ENCODE results near the gene CHPT1.

CHPT1 gene

DNA sequence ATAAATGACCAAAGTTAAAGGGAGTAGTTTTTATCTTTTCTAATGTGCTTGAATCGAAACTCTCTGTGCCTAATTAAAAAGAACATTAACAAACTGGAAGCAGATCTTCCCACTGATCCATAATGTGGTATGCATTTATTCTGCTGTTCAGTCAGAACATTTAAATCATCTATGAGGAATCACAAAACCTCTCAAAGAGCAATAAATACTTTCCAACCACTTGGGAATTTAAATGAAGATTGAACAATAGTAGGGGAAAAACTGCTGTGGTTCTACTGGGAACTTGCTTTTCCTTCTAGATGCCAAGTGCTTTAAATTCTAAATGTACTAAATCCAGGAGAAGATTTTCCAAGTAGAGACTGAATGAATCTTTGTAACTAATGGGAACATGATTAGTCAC, 12.3 kb upstream of the CHPT1 start:
- DNase-seq (ENCODE audit: low read depth in 2 of 2), result no peak

DNA sequence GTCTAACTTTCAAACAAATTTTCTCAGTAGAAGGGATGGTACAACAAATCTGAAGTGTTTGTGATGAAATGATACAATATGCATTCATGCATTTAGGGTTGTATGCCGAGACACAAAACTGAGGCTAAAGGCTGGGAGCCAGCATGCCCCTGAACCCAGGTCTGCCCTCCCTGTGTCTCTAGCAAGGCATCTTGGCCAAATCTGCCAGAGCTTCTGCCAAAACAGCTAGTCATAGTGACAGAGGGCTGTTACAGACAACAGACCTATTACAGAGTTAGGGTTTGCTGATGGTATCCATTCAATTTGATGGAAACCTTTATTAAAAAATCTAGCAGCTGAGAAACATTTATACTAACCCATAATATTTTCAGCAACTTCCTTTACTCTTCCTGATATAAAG, 11.3 kb upstream of the CHPT1 start:
- no peak for DNase-seq (ENCODE audit: low read depth in 2 of 2)

DNA sequence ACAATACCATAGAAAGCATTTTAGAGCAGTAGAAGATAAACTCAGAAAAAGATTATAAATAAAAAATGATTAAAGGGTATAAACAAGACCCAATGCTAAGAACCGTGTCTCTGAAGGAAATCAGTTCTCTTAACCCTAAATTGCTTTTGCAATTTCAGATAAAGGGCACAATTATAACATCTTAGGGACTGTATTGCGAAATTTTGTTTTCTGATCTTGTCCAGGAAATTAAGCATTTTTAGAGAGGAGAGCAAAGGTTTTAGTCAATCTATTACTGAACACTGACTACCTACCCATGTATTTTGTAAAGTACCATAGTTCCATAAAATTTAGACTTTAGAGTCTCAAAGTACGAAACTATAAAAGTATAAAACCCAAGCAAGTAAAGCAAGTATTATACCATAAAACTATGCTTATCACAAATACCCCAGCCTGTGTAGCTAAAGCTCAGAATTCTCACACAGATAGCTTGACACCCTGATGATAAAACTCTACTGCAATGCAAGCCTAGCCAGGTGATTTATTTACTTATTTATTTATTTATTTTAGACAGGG, 6.8 kb upstream of the CHPT1 start:
- no peak for DNase-seq (ENCODE audit: low read depth in 2 of 2)

DNA sequence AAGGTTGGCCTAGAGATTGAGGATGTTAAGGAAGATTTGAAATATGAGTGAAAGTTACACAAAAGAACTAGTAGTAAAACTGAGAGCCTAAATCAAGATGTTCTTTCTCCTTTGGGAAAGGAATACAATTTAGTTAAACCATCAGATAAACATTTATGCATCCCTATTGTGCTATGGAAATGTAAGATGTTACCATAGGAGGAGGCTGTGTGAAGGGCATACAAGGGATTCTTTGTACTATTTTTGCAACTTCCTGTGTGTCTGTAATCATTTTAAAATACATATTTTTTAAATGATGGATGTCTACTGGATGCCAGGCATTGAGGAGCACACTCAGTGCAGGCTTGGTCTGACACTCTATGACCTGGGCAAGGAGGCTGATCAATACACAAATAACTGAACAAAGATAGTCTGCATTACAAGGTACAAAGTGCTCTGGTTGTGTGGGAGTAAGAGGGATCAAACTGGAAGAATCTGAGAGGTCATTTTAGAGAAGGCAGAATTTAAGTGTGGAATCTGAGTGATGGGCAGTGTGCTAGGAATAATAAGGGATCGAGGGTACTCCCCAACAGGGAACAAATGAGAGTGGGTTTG, 5.8 kb upstream of the CHPT1 start:
- DNase-seq (ENCODE audit: low read depth in 2 of 2), result no peak

DNA sequence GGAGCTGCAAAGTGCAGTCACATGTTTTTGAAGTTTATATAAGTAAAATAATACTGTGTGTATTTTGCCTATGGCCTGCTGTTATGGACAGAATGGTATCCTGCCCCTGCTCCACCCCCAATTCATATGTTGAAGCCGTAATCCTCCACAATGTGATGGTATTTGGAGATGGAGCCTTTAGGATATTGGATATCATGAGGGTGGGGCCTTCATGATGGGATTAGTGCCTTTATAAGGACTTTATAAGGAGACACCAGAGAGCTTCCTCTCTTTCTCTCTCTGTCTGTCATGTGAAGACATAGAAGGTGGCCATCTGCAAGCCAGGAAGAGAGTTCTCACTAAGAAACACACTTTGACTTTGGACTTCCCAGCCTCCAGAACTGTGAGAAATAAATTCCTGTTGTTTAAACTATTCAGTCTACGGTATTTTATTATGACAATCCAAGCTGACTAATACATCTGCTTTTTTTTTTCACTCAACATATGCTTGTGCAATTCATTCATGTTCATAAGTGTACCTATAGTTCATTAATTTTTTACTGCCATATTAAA, 3.1 kb upstream of the CHPT1 start:
- DNase-seq (ENCODE audit: low read depth in 2 of 2), result no peak

DNA sequence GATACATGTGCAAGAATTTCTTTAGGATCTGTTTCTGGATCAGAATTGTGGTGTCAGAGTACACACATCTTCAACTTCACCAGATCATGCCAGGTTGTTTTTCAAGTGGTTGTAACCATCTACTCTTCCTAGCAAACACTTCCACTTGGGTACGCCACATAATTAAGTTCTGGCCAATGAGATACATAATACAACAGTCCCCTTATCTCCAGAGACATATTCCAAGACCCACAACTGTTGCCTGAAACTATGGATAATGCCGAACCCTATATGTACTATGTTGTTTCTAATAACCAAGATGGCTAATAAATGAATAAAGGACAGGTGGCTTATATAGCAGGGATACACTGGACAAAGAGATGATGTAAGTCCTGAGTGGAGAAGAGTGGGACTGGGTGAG, 2.5 kb upstream of the CHPT1 start:
- DNase-seq (ENCODE audit: low read depth in 2 of 2), result no peak

DNA sequence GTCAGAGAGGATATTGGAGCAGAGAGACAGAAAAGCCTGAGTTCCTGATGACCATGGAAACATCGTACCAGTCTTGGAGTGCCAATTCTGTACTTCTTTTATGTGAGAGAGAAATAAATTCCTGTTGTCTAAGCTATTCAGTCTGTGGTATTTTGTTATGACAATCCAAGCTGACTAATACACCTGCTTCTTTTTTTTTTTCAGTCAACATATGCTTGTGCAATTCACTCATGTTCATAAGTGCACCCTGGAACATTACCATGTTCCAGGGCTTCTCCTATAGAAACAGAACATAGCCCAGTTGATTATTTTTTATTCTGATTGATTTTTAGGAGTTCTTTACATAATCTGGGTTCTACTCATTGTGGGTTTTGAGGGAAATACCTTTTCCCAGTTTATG, 1.7 kb upstream of the CHPT1 start:
- DNase-seq (ENCODE audit: low read depth in 2 of 2), result no peak

DNA sequence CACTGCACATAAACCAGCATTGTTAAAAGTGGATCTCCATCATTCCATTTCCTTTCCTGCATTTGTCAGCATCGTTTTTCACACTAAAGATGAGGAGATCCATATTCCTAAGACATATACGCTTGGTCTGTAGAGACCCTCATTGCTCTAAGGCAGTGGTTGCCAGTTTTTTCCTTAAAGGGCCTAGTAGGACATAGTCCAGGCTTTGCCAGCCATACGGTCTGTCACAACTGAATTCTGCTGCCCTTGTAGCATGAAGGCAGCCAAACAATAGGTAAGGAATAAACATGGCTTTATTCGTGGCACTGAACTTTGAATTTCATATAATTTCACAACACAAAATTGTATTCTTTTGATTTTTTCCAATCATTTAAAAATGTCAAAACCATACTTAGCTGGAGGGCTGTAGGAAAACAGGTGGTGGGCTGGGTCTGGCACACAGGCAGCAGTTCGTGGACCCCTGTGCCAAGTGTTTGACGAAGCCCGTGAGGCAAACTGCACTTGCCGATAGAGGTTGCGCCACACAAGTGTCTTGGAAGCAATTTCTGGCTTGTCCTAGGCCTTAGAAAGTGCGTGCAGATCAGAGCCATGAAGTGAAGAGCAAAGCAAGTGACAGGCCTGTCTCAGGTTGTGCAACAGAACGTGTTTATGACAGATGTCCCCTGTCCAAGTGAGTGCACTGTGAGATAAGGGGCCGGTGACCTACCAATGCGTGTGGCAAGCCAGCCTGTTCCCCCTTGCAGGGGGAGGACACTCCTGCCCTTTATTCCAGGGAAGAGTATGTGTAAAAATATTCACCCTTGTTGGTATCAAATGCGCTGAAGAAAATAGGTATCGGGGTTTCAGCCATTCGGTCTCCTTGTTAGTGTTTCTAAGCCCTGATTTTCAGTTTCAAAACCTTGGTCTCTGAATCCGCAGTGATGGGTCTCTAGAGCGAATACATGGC, 916 bp upstream of the CHPT1 start:
- no peak for DNase-seq (ENCODE audit: low read depth in 2 of 2)

DNA sequence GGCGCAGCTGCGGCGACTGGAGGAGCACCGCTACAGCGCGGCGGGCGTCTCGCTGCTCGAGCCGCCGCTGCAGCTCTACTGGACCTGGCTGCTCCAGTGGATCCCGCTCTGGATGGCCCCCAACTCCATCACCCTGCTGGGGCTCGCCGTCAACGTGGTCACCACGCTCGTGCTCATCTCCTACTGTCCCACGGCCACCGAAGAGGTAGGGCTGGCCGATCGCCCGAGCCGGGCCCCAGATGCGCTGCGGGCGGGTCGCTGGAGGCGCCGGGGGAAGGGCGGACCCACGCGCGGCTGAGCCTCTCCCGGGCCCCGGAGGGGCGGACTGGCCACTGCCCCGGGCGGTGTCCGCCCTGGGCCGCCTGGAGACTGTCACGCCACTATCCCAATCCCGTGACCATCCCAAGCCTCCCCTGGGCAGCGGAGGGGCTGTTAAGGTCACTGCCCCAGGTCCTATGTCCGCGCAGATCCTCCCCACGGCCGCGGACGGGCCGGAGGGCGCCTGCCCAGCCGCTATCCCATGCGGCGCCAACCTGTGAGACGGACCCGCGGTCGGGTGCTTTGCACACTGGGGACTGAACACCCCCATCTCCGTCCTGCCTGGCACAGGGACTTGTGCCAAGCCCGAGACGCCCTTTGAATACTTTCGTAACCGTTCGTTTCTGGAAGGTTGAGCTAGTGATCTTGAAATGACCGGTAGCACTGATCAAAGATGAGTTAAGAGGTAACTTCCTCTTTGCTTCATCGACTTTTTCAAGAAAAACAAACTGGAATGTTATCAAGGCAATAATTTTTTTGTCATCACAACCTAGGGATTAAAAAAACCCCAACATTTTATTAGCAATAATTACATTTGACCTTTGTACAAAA, 725 bp downstream of the CHPT1 start:
- DNase-seq (ENCODE audit: low read depth in 2 of 2), result no peak

DNA sequence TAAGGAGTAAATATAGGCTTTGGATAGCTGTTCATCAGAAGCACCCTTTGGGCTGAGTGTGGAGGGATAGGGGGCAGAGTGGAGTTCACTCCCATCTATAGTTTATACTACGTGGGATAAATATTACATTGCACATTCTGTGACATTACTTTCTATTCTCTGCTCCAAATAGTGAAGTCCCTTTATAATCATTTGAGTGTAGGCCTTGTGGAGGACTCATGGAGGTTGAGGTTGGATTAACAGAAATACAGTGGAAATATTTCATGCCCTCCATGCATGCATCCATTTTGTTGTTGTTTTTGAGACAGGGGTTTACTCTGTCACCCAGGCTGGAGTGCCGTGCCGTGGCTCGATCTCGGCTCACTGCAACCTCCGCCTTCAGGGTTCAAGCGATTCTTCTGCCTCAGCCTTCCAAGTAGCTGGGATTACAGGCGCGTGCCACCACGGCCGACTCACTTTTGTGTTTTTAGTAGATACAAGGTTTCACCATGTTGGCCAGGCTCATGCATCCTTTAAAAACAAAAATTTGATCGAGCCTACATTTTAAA, 1.4 kb downstream of the CHPT1 start:
- DNase-seq (ENCODE audit: low read depth in 2 of 2), result no peak

DNA sequence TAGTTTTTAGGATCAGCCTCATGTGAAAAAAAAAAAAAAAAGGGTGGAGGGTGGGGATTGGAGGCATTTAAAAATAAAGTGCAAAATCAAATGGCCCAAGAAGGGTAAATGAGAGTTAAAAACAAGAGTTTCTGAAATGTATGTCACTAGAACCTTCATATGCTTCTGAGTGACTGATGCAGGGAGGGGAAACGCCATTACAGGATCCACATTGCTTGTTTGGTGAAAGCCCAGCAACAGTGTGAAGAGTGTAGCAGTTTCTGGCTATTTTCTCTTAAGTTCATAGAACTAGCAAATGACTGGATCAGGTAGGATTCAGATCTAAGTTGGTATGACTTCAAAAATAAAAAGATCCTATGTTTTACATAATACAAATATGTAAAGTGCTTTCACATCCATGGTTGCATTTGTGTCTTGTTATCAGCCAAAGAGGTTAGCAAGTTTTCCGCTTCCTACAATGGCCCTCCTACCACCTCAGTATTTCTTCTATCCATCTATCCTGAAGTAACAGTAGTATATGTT, 2.9 kb downstream of the CHPT1 start:
- no peak for DNase-seq (ENCODE audit: low read depth in 2 of 2)

DNA sequence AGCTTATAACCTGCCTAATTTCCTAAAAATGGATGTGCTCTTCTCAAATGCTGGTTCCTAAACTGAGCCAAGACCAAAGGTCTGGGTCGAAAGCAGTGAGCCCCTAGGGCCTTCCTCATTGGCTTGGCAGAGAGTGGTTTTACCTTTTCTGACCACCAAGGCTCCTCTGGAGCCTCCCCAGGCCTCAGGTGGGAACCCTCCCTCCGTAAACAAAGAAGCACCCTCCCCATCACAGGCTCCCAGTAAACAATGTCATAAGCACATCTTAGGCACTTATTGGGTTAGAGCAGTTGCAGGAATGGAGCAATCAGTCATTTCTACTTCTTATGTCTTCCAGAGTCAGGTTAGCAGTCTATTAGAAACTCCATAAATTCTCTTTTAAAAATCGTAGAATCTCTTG, 6.0 kb downstream of the CHPT1 start:
- no peak for DNase-seq (ENCODE audit: low read depth in 2 of 2)

DNA sequence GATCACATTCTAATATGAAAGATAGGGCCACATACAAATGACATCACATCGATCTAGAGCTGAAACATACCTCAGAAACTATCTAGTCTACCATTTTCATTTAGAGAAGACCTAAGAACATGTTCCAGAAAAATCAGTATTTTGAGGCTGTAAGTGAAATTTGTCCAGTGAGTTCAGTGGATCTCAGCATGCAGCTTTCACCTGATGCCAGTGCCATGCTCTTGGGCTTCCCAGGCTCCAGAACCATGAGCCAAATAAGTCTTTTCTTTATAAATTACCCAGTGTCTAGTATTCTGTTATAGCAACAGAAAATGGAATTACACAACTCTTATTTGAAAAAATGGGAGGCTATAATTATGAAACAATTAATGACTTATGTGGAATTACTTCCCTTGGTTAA, 9.0 kb downstream of the CHPT1 start:
- no peak for DNase-seq (ENCODE audit: low read depth in 2 of 2)

DNA sequence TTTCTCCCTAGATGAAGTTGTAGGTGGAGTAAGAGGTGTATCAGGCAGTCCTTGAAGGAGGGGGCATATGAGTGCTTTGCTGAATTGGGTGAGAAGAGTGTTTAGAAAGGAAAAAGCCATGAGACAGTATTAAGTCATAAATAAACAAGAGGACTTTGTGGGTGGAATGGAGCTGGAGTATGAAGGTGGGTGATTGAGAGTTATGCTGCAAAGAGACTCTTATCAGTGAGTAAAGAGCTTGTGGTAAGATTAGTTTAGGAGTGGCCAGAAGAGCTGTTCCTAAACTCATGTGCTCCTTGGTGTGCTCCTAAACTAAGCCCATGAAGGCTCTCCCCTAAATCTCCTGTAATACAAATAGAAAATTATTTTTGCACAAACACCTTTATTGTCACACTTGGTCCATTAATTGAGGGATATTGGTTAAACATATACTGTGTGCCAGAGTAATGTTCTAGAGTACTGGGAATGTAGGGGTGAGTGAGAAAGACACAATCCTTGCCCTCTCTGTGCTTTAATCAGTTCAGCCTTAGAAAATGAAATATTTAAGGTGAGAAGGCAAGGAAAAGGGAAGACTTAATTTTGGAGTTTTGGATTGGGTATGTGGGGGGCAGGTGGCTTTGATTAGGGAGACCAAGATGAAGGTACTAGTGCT, 9.8 kb downstream of the CHPT1 start:
- DNase-seq (ENCODE audit: low read depth in 2 of 2), result no peak

DNA sequence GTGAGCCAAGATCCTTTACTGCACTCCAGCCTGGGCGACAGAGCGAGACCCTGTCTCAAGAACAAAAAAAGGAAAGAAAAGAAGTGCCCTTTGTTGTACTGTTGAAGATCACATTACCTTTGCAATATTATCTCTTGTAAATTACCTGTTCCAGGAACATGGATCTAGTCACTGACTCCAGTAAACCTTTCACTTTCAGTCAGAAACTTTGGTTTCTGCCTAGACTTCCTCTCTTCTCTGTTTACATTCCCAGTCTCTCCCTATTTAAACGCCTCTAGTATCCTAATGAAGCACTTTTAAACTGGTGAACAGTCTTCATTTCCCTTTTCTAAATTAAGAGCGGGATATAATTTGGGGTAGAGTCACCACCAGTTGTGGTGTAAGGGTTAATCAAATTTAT, 12.8 kb downstream of the CHPT1 start:
- no peak for DNase-seq (ENCODE audit: low read depth in 2 of 2)

DNA sequence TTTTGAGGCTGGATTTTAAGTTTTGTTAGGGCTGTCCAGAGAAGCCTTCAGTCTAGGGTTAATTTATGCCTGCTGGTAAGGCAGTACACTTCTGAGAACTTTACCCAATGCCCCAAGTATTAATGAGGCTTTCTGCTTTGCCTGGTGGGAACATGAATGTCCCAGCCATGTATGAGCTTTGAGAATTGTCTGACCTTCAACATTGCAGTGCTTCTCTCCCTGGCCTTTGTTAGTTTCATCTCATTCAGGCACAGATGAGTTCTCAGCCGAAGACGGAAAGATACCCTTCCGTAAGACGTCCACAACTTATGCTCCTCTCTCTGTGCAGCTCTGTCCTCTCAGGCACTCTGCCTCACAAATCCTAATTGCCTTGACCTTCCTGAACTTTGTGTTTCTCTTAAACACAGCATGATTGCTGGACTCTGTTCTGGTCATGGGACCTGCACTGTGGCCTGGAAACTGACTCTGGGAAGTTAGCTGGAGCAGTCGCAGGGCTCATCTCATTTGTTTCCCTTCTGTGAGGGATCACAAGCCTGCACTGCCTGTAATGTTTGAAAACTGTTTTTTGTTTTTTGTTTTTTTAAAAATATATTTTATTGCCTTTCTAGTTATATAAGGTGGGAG, 15.7 kb downstream of the CHPT1 start:
- DNase-seq (ENCODE audit: low read depth in 2 of 2), result no peak

DNA sequence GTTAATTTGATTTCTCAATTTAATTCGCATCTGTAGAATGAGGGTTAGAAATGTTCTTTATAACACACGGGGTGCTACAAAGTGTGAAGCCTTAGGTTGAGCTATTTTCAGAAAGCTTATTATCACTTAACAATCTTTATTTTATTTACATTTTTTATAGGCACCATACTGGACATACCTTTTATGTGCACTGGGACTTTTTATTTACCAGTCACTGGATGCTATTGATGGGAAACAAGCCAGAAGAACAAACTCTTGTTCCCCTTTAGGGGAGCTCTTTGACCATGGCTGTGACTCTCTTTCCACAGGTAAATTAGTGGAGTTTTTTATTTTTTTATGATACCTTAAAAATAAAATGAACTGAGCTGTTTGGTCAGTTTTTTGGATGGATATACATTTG, 16.5 kb downstream of the CHPT1 start:
- no peak for DNase-seq (ENCODE audit: low read depth in 2 of 2)

DNA sequence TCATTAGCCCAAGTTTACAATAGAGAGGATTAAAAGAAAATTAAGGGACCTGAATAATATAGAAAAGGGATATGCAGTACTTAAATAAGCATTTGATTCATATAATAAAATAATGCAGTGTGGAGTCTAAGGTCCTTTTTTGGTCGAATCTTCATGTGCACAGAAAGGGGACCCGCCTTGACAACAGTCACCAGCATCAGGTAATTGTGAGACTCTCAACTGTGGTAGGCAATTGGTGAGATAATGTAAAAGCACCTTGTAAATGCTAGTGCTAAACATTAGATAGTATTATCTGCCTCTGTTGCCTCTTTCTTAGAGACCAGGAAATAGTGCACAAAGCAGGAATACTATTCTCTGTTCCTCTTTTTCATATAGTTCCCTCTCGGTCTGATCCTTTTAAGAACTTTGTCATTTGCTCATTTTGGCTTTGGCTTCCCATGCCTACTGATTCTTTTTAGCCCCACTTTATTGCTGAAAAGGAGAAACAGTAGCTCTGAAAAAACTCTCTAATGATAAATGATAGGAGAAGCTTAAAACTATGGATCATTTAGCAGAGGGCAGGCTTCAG, 17.5 kb downstream of the CHPT1 start:
- DNase-seq (ENCODE audit: low read depth in 2 of 2), result no peak

DNA sequence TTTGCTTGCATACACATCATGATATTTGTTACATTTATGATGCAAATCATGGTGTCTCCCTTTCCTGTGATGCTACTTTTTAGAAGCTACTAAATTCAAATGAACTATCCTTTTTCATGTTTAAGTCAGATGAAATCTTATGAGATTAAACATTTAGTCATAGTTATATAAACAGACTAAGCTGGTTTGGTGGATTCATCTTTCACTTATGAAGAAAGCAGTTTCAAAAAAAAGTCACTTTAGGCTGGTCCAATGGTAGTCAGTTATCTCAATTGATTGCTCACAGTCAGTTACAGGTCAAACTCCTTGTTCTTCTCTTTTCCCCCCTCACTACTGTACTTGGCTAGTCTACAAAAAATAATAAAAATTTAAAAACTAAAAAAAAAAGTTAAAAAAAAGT, 22.1 kb downstream of the CHPT1 start:
- no peak for DNase-seq (ENCODE audit: low read depth in 2 of 2)

DNA sequence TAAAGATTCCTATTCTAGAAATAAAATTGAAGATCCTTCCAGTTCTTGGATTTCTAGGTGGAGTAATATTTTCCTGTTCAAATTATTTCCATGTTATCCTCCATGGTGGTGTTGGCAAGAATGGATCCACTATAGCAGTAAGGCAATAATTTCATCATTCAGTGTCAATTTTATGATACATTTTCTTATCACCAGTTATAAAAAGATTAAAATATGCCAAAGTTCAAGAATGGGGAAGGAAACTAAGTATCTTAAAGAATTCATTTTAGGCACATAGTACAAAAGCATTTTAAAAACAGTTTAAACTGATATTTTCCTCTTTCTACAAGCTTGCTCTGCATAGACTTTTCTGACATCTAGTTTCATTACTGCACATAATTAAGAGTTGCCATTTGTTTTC, 22.7 kb downstream of the CHPT1 start:
- DNase-seq (ENCODE audit: low read depth in 2 of 2), result no peak

All from stimulated activated CD8-positive, alpha-beta memory T cell treated with anti-CD3 and anti-CD28 coated beads, Interleukin-2, amount 100 ng/mL, for 48 hours (primary cell).